ENCODE data around the gene SFRP5.

Gene SFRP5

GRCh38 chr10:97733256-97733655 is 38.5 kb downstream of the SFRP5 start:
- DNase-seq, result no peak

- no peak for DNase-seq
These were observed 39.8 kb downstream of the SFRP5 start for GRCh38 chr10:97732052-97732359.

GRCh38 chr10:97731346-97732051 is 40.3 kb downstream of the SFRP5 start:
- DNase-seq, result no peak

GRCh38 chr10:97729014-97729413 is 42.8 kb downstream of the SFRP5 start:
- no peak for DNase-seq

GRCh38 chr10:97726636-97727178 is 45.1 kb downstream of the SFRP5 start:
- DNase-seq, result no peak

GRCh38 chr10:97724341-97724941 is 47.4 kb downstream of the SFRP5 start:
- DNase-seq, result no peak

- no peak for DNase-seq
These were observed 48.8 kb downstream of the SFRP5 start for GRCh38 chr10:97723001-97723400.

GRCh38 chr10:97721871-97722780 is 49.7 kb downstream of the SFRP5 start:
- no peak for DNase-seq

- no peak for DNase-seq
These were observed 52.2 kb downstream of the SFRP5 start for GRCh38 chr10:97719602-97720001.

GRCh38 chr10:97718659-97719142 is 53.1 kb downstream of the SFRP5 start:
- peak; percentile 37 for DNase-seq

- no peak for DNase-seq
These were observed 53.6 kb downstream of the SFRP5 start for GRCh38 chr10:97718178-97718577.

GRCh38 chr10:97717627-97718026 is 54.2 kb downstream of the SFRP5 start:
- DNase-seq, result no peak

All from NCI-H187 treated with DMSO at 0.1 percent for 48 hours (cell line).